ENCODE data around the gene RPS5.
"Not testable (repeated sequence)": the region's sequence is repeated elsewhere in the genome, so short reads cannot be mapped to it uniquely, and the experiment has no call there.

The RPS5 gene

DNA sequence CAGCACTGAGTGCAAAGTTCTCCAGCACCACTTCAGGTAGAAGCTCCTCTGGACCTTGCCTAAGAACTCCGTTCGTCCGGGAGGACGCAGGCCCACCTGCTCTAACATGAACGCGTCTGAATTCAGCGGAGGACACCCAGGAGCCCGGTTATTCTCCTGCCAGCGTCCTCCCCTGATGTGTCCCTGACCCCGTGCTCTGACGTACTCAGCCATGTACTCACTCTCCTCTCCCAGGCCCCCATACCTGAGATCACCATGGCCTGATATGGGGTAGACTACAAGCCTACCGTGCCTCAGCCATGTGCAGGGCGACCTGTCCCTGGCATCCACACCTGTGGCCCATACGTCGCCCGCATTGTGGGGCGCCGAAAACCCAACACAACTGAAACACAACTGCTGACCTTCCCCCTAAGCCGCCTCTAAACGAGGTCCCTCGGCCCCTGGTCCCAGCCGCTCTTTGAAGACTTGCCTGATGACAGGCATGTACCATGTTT lies 20.6 kb downstream of the RPS5 start:
- DNase-seq = peak; percentile 60

DNA sequence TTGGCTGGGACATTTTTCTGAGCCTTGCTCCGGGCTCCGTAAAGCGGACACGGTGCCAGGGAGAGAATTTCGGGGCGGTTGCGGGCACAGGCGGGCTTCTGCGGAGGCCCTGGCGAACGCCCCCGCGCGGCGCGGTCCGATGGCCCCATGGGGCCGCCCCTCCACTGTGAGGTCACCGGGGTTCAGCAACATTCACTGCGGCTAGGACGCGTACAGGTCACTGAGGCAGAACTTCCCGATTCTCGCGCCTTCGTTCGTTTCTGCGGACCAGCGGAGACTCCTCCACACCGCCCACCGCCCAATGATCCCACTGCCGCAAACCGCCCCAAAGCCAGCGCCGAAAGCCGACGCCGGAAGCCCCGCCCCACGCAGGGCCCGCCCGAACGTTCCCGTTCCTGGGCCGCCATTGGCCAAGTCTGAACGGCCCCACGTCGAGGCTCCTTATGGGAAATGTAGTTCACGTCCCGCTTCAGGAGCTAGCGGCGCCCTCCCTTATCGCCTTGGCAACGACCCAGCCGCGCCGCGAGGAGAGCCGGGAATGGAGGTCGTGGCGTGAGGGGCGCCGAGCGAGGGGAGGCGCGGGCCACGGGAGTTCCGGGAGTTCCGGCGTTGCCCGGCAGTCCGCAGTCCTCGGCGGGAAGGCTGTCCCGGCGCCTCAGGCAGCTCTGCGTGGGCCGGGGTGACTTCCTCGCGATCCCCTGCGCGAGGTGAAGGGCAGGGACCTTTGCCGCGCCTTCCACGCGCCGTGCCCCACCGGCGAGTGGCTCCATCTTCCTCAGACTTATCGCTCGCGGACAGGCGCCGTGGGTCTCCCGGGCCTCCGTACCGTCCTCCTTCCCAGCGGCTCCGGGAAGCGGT lies 21.3 kb downstream of the RPS5 start, which contains the start of gene ZNF584:
TSS of gene ZNF584 (plus strand) at position 498 of the 858 bp plus-strand sequence. CDS start 499 bp downstream, outside the sequence.
- DNase-seq = peak; percentile 98

DNA sequence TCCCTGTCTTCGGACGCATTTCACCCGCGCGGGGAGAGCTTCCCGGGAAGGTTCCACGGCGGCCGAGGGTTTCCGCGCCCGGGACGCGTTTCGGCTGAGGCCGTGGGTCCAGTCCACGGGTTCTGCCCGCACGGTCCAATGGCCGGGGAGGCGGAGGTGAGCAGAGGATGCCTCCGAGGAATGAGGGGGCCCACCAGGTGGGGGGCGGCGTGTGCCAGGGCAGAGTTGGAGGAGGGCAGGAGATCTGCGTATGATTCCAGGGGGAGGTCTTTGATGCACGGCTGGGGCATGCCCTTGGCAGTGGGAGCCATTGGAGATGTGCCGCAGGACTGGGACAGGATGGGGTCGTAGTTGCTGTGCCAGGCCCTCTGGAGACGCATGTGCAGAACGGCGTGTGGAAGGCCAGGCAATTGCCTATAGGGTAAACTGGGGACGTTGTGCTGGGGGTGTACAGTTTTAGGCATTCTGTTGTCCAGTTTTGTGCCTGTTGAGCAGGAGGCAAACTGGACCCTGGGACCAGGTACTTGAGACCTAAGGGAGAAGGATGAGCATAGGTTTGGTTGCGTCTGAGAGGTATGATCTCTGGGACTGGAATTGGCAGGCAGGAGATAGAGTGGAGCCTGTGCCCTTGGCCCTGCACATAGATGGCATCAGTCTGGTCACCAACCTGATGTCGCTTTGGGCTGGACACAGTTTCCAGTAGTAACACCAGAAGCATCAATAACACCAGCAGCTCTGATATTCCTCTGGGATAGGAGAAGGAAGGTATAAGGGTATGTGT lies 22.1 kb downstream of the RPS5 start:
- DNase-seq = peak; percentile 65

DNA sequence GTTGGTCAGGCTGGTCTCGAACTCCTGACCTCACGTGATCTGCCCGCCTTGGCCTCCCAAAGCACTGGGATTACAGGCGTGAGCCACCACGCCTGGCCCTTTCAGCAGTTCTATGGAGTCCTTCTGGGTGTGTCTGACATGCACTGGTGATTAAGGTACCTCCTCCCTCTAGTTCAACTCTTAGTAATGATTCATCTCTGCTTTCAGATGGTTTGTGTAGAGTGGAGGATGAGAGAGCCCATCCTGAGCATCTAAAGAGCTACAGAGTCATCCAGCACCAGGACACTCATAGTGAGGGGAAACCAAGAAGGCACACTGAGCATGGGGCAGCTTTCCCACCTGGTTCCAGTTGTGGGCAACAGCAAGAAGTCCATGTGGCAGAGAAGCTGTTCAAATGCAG lies 29.5 kb downstream of the RPS5 start:
- no peak for DNase-seq

DNA sequence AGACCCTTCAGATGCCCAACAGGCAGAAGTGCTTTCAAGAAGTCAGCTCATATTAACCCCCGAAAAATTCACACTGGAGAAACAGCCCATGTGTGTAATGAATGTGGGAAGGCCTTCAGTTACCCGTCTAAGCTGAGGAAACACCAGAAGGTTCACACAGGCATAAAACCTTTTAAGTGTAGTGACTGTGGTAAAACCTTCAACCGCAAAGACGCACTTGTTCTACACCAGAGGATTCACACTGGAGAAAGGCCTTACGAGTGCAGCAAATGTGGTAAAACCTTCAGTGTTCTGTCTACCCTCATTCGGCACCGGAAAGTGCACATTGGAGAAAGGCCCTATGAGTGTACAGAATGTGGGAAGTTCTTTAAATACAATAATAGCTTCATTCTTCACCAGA lies 30.0 kb downstream of the RPS5 start:
- DNase-seq = no peak

DNA sequence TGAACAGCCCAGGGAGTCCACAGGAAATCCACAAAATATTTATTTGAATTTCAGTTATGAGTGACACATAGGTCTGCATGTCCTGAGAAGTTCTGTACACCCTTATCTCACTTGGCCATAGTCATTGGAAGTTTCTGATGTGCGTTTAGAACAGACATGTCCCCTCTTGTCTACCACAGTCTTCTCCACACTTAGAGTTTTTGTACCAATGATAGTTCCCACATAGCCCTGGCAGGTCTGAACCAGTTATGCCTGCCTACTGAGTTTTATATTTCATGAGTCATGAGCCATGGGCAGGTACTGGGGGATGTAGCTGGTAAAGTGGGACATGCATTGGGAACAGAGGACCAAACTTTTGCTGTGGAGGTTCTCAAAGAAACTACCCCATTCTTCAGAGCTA lies 41.5 kb downstream of the RPS5 start:
- no peak for DNase-seq

DNA sequence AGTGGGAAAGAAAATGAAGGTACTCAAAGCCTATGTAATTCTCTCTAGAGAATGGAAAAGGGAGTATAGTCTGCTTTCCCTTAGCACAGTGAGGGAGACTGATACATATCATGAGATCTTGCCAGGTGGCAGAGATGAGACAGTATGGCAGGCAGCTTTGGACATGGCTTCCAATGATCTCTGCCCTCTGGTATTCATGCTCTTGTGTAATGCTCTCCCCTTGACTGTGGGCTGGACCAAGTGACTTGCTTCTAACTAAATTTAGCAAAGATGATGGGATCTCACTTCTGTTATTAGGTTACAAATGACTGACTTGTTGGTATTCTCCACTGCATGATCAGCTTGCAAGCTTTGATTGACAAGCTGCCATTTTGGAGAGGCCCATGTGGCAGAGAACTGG lies 42.7 kb downstream of the RPS5 start:
- DNase-seq = no peak

DNA sequence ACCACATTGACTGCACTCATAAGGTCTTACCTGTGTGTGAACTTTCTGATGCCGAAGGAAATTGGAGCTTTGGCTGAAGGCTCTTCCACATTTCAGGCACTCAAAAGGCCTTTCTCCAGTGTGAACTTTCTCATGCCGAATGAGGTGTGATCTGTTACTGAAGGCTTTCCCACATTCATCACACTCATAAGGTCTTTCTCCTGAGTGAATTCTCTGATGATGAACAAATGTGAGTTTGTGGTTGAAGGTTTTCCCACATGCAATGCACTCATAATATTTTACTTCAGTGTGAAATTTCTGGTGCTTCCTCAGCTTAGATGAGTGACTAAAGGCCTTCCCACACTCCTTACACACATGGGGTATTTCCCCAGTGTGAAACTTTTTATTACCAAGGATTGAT lies 47.1 kb downstream of the RPS5 start:
- no peak for DNase-seq

DNA sequence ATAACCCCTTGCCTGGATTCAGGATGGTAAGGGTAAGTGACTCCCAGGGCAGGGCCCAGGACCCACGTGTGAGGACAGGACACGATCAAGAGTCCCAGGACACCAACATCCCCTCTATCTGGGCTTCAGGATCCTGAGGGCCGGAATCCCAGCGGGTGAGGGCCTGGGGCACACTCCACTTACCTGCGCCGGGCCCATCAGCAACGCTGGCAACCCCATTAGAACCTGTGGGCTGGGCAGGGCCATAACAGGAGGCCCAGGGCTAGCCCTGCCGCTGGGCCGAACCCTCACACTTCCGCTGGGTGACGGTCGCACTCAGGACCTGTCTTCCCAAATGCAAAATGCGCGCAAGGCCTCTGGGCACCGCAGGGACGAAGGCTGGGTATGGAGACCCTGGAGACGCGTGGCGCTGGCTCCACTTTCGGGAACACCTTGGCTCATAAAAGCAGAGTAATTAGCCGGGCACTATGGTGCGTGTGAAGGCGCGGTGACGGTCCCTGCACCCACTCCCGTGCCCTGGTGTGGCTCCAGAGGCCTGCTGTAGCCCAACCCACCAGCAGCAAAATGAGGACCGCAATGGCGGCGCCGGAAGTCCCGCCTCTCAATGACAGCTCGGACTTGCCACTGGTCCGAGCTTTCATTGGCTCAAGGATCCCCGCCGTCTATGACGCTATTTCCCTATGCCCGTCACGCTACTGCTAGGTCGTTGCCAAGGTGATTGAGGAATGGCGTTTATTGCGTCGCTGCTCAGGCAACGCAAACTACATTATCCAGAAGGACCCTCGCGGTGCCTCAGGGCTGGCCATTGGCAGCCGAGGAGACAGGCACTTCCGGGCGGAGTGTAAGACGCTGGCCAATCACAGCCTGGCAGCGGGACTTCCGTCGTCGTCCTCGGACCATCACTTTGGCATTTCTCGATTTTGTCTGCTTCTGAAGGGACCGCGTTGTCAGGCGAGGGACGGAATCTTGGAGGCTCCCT lies 52.8 kb downstream of the RPS5 start, which contains the start of gene ZNF132:
TSS of gene ZNF132 (minus strand) at position 578 of the 979 bp plus-strand sequence. CDS start at position 246, 332 bp downstream.
- peak; percentile 56 for DNase-seq

DNA sequence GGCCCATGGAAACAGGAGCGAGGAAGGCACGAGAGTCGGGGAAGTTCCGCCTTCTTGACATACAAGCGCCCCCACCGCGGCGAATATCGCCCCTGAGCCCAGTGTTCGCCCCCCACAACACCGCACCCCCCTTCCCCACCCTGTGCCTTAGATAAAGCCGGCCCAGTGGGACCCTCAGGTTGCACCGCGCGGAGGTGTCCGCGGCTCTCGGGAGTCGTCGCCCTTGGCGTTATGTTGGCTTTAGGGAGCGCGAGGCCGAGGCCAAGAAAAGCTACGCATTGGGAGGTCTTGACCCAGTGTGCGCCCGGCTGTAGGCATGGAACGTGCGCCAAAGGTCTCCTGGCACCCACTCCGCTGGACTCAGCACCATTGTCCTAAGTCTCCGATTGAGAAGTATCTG lies 53.5 kb downstream of the RPS5 start:
- DNase-seq = no peak

DNA sequence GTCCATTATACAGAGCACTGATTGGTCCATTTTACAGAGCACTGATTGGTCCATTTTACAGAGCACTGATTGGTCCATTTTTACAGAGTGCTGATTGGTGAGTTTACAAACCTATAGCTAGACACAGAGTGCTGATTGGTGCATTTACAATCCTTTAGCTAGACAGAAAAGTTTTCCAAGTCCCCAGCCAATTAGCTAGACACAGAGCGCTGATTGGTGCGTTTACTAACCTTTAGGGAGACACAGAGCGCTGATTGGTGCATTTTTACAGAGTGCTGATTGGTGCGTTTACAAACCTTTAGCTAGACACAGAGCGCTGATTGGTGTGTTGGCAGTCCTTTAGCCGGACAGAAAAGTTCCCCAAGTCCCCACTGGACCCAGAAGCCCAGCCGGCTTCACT lies 55.9 kb downstream of the RPS5 start:
- DNase-seq = not testable (repeated sequence)

Measured in islet precursor cell (in vitro differentiated cells).